HL-60 (cell line): Measurements from ENCODE around the gene CFAP99.

Experiments used
- CTCF ChIP-seq: IDR thresholded peaks from one replicate; pipeline ENCODE4 v1.5.1; 2011; ENCODE audit warnings: low read length, control low read depth, inconsistent platforms; ENCODE audit not compliant: insufficient read depth
- REST ChIP-seq: IDR thresholded peaks from 2 replicates; pipeline ENCODE4 v1.6.1; 2012; ENCODE audit warnings: low read depth; ENCODE audit not compliant: insufficient replicate concordance
- SPI1 ChIP-seq: IDR thresholded peaks from 2 replicates; pipeline ENCODE4 v1.6.1; 2012; ENCODE audit warnings: low read depth, mild to moderate bottlenecking, borderline replicate concordance

GRCh38 chr4:2408401-2408958, 10.3 kb upstream of the CFAP99 start:
- TF ChIP-seq SPI1 (no peak), REST (no peak), CTCF (no peak)
